ENCODE measurements around the gene STX8.
A peak's percentile ranks its signal among the peaks of the same experiment; 100 is the strongest.
"Not testable (repeated sequence)": the region's sequence is repeated elsewhere in the genome, so short reads cannot be mapped to it uniquely, and the experiment has no call there.

Gene STX8

GRCh38 chr17:9498490-9498889 lies 77.1 kb downstream of the STX8 start:
- no peak for DNase-seq

GRCh38 chr17:9488556-9488955 lies 87.1 kb downstream of the STX8 start:
- DNase-seq, result peak; percentile 30

GRCh38 chr17:9487406-9487805 lies 88.2 kb downstream of the STX8 start:
- peak; percentile 23 for DNase-seq

- peak; percentile 55 for DNase-seq
Measured at GRCh38 chr17:9484789-9485188, 90.8 kb downstream of the STX8 start.

DNA sequence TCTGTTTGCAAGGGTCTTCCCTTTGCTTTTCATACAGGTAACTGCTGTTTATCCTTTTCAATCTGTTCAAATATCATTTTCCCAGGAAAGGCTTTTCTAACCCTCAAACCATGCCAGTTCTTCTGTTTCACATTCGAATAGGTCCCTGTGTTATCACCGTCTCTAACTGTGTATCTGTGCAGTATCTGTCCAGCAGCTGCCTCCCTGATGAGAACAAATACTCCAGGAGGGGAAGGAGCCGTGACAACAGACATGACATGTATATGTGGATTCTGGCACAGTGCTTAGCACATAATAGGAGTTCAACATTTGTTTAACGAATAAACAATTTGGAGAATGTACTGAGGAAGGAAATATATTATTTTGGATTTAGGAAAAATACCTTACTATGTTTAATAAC lies 95.7 kb downstream of the STX8 start:
- no peak for DNase-seq

GRCh38 chr17:9478889-9479288 lies 96.7 kb downstream of the STX8 start:
- DNase-seq, result no peak

DNA sequence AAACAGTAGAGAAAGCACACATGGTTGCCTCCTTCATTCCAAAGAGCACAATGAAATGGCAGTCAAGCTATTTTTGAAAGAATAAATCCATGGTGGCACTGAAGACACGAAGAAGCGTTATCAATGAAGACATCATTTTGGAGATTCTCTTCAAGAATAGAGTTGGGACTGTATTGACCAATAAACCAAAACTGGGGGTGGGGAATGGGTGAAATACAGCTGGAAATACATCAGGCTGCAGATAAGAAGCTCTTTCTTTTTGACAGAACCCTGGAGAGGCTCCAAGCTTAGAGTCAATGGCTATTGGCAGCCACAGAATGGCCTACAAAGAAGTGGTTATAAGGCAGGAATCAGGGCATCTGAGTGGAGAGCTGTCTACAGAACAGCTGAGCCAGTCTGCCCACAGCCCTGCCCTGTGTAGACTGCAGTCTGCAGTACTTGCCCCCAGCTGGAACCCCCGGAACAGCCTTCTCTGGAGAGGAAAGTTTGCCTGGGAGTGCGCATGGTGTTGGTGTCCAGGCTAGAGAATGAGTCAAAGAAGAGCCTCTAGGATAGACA lies 100.4 kb downstream of the STX8 start:
- DNase-seq, result no peak

- DNase-seq, result peak; percentile 87
Measured at GRCh38 chr17:9473711-9474110, 101.9 kb downstream of the STX8 start.

GRCh38 chr17:9472541-9472940 lies 103.1 kb downstream of the STX8 start:
- DNase-seq, result peak; percentile 16

- peak; percentile 50 for DNase-seq
Measured at GRCh38 chr17:9472094-9472493, 103.5 kb downstream of the STX8 start.

DNA sequence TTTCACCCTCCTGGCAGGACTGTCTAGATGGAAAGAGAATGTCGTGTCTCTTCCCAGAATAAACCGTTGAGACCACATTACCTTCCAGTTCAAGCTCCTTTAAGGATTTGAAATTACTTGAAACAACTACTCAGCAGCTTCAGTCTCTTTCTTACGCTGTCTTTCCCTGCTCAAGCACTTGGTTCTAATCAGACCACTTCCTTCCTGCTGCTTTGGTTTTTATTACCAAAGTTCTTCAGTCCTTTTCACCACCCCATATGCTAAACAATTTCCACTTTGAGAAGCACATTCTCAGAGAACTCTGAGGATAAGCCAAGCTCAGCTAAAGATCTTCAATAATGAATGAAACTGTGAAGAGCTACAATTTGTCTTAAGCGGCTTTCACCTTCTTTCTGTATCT lies 105.4 kb downstream of the STX8 start:
- peak; percentile 20 for DNase-seq

- DNase-seq, result no peak
Measured at GRCh38 chr17:9468937-9469336, 106.7 kb downstream of the STX8 start.

GRCh38 chr17:9468532-9468931 lies 107.1 kb downstream of the STX8 start:
- no peak for DNase-seq

DNA sequence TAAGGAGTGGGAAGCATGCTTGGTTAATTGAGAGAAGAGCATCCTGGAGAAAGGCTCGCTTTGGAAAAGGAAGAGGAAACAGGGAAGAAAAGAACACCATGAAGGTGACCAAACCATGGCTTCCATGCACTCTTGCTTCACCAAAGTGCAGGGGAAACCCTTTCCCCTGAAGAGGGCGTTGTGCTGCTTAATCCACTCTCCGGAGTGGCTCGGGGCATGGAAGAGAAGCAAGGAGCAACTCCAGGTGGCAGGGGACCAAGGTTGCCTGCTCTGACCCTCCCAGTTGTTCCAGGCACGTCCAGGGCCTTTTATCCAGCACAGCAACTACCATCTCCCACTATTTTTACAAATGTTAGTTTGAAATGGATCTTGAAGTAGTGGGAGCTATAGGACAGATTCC lies 108.1 kb downstream of the STX8 start:
- no peak for DNase-seq

DNA sequence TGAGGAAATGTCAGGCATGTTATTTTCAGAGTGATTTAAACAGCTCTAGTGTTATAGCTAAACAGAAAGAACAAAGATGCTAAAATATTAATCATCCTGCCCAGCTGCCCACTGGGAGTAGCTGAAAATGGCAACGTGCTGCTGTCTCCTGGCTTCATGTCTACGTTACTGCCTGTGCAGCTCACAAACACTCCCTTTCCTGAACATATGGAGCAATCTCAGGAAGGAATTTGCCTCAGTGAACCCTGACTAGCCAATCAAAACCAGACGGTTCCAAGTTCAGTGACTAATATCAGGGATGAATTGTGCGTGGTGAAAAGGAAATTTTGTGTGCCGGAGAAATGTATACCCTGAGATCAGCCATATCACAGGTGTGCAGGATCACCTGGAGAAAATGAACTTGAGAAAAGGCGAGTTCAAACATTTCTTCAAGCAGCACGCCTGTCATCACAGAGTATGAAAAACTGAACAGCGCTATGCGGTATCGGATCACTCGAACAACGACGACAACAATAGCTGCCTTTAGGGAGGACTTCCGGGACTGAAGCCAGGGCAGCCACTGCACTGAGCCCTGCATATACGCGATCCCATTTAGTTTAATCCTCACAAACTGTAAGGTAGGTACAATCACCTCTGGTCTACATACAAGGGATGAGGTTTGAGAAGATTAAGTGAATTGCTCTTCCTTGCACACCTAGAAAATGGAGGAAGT lies 110.3 kb downstream of the STX8 start:
- DNase-seq, result peak; percentile 85

DNA sequence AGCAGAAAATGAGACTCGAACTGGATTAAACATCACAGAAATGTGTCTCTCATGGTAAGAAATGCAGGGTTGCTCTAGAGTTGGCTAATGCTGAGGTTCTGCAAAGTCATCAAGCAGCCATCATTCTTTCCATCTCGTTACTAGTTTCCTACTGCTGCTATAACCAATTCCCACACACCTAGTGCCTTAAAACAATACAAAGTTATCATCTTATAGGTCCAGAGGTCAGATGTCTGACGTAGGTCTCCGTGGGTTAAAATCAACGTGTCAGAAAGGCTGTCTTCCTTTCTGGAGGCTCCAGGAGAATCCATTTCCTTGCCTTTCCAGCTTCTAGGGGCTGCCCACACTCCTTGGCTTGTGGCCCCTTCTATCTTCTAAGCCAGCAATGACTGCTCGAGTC lies 118.6 kb downstream of the STX8 start:
- DNase-seq, result no peak

DNA sequence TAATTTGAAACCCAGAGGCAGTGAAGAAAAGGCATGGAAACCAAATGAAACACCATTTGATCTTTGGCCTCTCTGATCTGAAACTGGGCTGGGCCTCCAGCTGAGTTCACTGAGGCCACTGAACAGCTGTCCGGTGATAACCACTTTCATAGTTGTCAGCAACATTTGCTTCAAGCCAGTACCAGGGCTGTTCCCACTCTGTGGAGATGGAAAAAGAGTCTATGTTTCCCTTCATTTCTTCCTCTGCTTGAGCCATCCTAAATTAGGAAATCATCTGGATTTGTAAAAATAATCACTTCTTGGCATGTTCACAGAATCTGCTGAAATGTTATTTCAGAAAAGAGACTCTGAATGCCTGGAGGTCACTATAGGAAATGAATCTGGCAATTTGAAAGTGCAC lies 119.3 kb downstream of the STX8 start:
- no peak for DNase-seq

DNA sequence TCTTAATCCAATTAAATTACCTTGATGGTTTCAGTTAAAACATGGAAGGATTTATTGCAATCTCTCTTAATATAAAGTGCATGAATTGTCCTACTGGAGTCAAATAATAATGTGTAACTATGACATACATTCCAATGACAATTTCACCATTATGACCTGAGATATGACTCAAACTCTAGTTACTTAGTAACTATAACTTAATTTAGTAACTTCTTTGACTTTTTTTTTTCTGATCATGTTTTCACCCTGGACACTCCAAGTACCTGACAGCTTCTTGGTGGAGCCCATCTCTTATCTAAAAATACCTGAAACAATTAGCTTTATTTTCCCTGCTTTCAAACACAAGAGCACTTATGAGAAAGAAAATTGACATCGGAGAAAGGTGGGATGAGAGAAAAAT lies 123.7 kb downstream of the STX8 start:
- DNase-seq, result no peak

GRCh38 chr17:9447298-9447697 lies 128.3 kb downstream of the STX8 start:
- not testable (repeated sequence) for DNase-seq

- no peak for DNase-seq
Measured at GRCh38 chr17:9446528-9446927, 129.1 kb downstream of the STX8 start.

DNA sequence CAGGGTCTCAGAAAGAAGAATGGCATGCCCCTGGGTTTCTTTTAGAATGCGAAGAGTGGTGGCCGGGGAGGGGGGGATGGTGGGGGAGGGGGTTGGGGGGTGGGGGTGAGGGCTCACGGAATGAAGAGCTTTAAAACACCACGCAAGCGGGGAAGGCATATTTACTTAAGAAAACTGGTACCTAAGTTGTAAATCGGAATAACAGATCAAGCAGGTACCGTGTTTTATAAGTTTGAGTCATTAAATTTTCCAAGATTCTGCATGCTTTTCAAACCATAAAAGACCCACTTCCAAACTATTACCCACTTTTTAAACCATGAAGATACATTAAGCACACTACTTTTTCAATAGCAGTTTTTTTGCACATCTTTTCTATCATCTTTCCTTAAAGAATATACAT lies 130.2 kb downstream of the STX8 start:
- no peak for DNase-seq

DNA sequence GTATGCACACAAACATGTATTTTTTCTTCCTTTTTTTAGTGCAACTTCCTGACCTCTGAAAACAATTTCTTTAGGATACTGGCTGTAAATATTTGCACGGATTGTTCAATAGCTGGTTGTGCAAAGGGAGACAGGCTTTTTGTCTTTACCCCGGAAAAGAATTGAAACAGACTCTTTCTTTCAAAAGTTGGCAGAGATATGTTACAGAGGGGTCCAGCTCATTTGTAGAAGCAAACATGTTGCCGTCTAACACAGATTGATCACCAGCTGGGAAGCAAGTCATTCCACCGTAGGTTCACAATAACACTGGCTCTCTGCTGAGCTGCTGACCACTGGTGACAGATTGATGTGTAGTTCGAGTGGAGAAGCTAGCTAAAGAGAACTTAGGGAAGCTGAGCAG lies 130.9 kb downstream of the STX8 start:
- no peak for DNase-seq

DNA sequence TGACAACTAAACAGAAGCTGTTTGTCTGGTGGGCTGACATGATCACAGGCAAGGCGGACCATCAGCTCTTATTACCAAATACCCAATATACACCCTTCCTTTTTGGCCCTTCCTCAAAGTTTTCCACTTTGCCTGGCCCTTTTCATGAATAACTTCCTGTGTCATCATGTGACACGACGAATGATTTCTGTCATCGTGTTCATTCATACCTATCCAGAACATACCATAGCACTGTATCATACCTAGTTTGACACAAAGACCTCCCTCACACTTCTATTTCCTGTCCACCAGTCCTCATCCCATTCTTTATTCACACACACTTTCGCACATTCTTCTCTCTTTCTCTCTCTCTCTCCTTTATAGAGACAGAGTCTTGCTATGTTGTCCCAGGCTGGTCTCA lies 131.8 kb downstream of the STX8 start:
- DNase-seq, result peak; percentile 21

- no peak for DNase-seq
Measured at GRCh38 chr17:9439851-9440250, 135.8 kb downstream of the STX8 start.

GRCh38 chr17:9436630-9437029 lies 139.0 kb downstream of the STX8 start:
- no peak for DNase-seq

All from fibroblast of skin of right biceps (primary cell).